HL-60 (cell line): ENCODE measurements around the gene PCDHA3.

Source experiments
- GABPA ChIP-seq: IDR thresholded peaks from 2 replicates; pipeline ENCODE4 v1.6.1; 2012; ENCODE audit warnings: low read depth
- POLR2AphosphoS5 ChIP-seq: IDR thresholded peaks from 2 replicates; pipeline ENCODE4 v1.6.1; 2012; ENCODE audit warnings: low read depth
- SPI1 ChIP-seq: IDR thresholded peaks from 2 replicates; pipeline ENCODE4 v1.6.1; 2012; ENCODE audit warnings: low read depth, mild to moderate bottlenecking, borderline replicate concordance
- TF ChIP-seq, protein P1 (sequence below): IDR thresholded peaks from one replicate; pipeline ENCODE4 v1.5.1; 2011; ENCODE audit warnings: low read length, control low read depth, inconsistent platforms; ENCODE audit not compliant: insufficient read depth
- TF ChIP-seq, protein P2 (sequence below): IDR thresholded peaks from 2 replicates; pipeline ENCODE4 v1.6.1; 2012; ENCODE audit warnings: low read depth; ENCODE audit not compliant: insufficient replicate concordance

- TF ChIP-seq, protein P1, sequence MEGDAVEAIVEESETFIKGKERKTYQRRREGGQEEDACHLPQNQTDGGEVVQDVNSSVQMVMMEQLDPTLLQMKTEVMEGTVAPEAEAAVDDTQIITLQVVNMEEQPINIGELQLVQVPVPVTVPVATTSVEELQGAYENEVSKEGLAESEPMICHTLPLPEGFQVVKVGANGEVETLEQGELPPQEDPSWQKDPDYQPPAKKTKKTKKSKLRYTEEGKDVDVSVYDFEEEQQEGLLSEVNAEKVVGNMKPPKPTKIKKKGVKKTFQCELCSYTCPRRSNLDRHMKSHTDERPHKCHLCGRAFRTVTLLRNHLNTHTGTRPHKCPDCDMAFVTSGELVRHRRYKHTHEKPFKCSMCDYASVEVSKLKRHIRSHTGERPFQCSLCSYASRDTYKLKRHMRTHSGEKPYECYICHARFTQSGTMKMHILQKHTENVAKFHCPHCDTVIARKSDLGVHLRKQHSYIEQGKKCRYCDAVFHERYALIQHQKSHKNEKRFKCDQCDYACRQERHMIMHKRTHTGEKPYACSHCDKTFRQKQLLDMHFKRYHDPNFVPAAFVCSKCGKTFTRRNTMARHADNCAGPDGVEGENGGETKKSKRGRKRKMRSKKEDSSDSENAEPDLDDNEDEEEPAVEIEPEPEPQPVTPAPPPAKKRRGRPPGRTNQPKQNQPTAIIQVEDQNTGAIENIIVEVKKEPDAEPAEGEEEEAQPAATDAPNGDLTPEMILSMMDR, result no peak
- TF ChIP-seq, protein P2, sequence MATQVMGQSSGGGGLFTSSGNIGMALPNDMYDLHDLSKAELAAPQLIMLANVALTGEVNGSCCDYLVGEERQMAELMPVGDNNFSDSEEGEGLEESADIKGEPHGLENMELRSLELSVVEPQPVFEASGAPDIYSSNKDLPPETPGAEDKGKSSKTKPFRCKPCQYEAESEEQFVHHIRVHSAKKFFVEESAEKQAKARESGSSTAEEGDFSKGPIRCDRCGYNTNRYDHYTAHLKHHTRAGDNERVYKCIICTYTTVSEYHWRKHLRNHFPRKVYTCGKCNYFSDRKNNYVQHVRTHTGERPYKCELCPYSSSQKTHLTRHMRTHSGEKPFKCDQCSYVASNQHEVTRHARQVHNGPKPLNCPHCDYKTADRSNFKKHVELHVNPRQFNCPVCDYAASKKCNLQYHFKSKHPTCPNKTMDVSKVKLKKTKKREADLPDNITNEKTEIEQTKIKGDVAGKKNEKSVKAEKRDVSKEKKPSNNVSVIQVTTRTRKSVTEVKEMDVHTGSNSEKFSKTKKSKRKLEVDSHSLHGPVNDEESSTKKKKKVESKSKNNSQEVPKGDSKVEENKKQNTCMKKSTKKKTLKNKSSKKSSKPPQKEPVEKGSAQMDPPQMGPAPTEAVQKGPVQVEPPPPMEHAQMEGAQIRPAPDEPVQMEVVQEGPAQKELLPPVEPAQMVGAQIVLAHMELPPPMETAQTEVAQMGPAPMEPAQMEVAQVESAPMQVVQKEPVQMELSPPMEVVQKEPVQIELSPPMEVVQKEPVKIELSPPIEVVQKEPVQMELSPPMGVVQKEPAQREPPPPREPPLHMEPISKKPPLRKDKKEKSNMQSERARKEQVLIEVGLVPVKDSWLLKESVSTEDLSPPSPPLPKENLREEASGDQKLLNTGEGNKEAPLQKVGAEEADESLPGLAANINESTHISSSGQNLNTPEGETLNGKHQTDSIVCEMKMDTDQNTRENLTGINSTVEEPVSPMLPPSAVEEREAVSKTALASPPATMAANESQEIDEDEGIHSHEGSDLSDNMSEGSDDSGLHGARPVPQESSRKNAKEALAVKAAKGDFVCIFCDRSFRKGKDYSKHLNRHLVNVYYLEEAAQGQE, result no peak
- TF ChIP-seq POLR2AphosphoS5 (no peak), GABPA (no peak), SPI1 (no peak)
Observed at GRCh38 chr5:140802781-140803271, 2.0 kb downstream of the PCDHA3 start.
